Choroid plexus epithelial cell (primary cell): ENCODE measurements around the gene DGKG.
A peak's percentile ranks its signal among the peaks of the same experiment; 100 is the strongest.

ENCODE experiments used
- DNase-seq: peaks from one replicate; pipeline ENCODE4 v3.0.0-alpha.2; 2010; ENCODE audit warnings: low read depth
- H3K4me3 ChIP-seq: 2 replicates; pipeline ENCODE4 v1.5.1; 2011; ENCODE audit warnings: low read depth, mild to moderate bottlenecking, control low read depth, low read length, moderate library complexity
- CTCF ChIP-seq: conservative IDR thresholded peaks from 2 replicates; pipeline ENCODE4 v1.5.1; 2011; ENCODE audit warnings: low read depth, mild to moderate bottlenecking, control low read depth, inconsistent platforms, low read length, moderate library complexity

Gene DGKG

GRCh38 chr3:186208296-186208989 is 153.6 kb downstream of the DGKG start:
- no peak for DNase-seq
- H3K4me3 ChIP-seq = no peak overlapping the region
- no peak for TF ChIP-seq CTCF

GRCh38 chr3:186207515-186207914 is 154.5 kb downstream of the DGKG start:
- no peak for DNase-seq
- no peak for TF ChIP-seq CTCF
- H3K4me3 ChIP-seq = no peak overlapping the region

GRCh38 chr3:186200726-186201125 is 161.3 kb downstream of the DGKG start:
- no peak for TF ChIP-seq CTCF
- no peak for DNase-seq
- no peak overlapping the region for H3K4me3 ChIP-seq

GRCh38 chr3:186198442-186198841 is 163.6 kb downstream of the DGKG start:
- H3K4me3 ChIP-seq = no peak overlapping the region
- no peak for TF ChIP-seq CTCF
- DNase-seq = no peak

- no peak for DNase-seq
- H3K4me3 ChIP-seq = no peak overlapping the region
Observed at GRCh38 chr3:186194451-186194811, 167.6 kb downstream of the DGKG start.

GRCh38 chr3:186193534-186194450 is 168.2 kb downstream of the DGKG start:
- H3K4me3 ChIP-seq = peak overlapping the region; percentile 33
- DNase-seq = no peak
- no peak for TF ChIP-seq CTCF

More at GRCh38 chr3:186194451-186194811, 167.6 kb downstream of the DGKG start:
- TF ChIP-seq CTCF = no peak
